HG02763 (cell line): ENCODE measurements around the gene MCHR1.
"Not testable (repeated sequence)": the region's sequence is repeated elsewhere in the genome, so short reads cannot be mapped to it uniquely, and the experiment has no call there.

Experiments used
- ATAC-seq: cut with Tn5 transposase; IDR thresholded peaks from one replicate; pipeline ENCODE4 v1.9.1; 2021; ENCODE audit warnings: mild to moderate bottlenecking, moderate library complexity; ENCODE audit not compliant: unreplicated experiment

Gene MCHR1

GRCh38 chr22:40684728-40685127 is 5.4 kb downstream of the MCHR1 start:
- no peak for ATAC-seq

GRCh38 chr22:40685406-40685805 is 6.1 kb downstream of the MCHR1 start:
- no peak for ATAC-seq

- ATAC-seq, result no peak
Measured at GRCh38 chr22:40687706-40688105, 8.4 kb downstream of the MCHR1 start.

GRCh38 chr22:40690370-40690769 is 11.1 kb downstream of the MCHR1 start:
- ATAC-seq, result no peak

GRCh38 chr22:40691532-40691931 is 12.2 kb downstream of the MCHR1 start:
- no peak for ATAC-seq

- ATAC-seq, result no peak
Measured at GRCh38 chr22:40694411-40694810, 15.1 kb downstream of the MCHR1 start.

- no peak for ATAC-seq
Measured at GRCh38 chr22:40701274-40701673, 22.0 kb downstream of the MCHR1 start.

- ATAC-seq, result no peak
Measured at GRCh38 chr22:40703174-40703573, 23.9 kb downstream of the MCHR1 start.

- no peak for ATAC-seq
Measured at GRCh38 chr22:40703736-40704135, 24.5 kb downstream of the MCHR1 start.

GRCh38 chr22:40705918-40706682 is 26.8 kb downstream of the MCHR1 start:
- ATAC-seq, result no peak

GRCh38 chr22:40707154-40707553 is 27.9 kb downstream of the MCHR1 start:
- no peak for ATAC-seq

- no peak for ATAC-seq
Measured at GRCh38 chr22:40708177-40708576, 28.9 kb downstream of the MCHR1 start.

- no peak for ATAC-seq
Measured at GRCh38 chr22:40709752-40710413, 30.6 kb downstream of the MCHR1 start.

GRCh38 chr22:40712311-40712710 is 33.0 kb downstream of the MCHR1 start:
- ATAC-seq, result no peak

GRCh38 chr22:40714499-40715337 is 35.4 kb downstream of the MCHR1 start:
- no peak for ATAC-seq

- no peak for ATAC-seq
Measured at GRCh38 chr22:40716116-40716515, 36.8 kb downstream of the MCHR1 start.

GRCh38 chr22:40717657-40718056 is 38.4 kb downstream of the MCHR1 start:
- not testable (repeated sequence) for ATAC-seq

- ATAC-seq, result no peak
Measured at GRCh38 chr22:40718250-40719204, 39.2 kb downstream of the MCHR1 start.

- ATAC-seq, result no peak
Measured at GRCh38 chr22:40719599-40719998, 40.3 kb downstream of the MCHR1 start.

- not testable (repeated sequence) for ATAC-seq
Measured at GRCh38 chr22:40720156-40720537, 40.9 kb downstream of the MCHR1 start.
